T-cell (primary cell): ENCODE results near the gene HECW1. TPM values are rescaled to one million over a fixed set of nuclear protein-coding genes. Genes with fewer than 3 reads are reported as not detected.

Experiments used
- ATAC-seq, 4 experiments: fragments of 200-7000 bp in 3 of 4; fragments of 150-1000 bp in 1 of 4; cut with Tn5 transposase; replicated peaks in 1 of 4; 1 replicate in 3 of 4; 2 replicates in 1 of 4; pipeline ENCODE4 v1.10.0; 2021; ENCODE audit warnings: moderate library complexity in 3 of 4, mild to moderate bottlenecking in 2 of 4, moderate number of reproducible peaks in 1 of 4
- CTCF ChIA-PET, 2 donors: fragments of 300-600 bp; sonication (Branson Sonifier 250); formaldehyde crosslinking; loops; one replicate each; lab custom pipeline; 2022; ENCODE audit warnings: antibody characterized with exemption in 2 of 2; lab: Charles Lee
- POLR2A ChIA-PET, 2 donors: fragments of 300-600 bp; sonication (Branson Sonifier 250); formaldehyde crosslinking; loops; one replicate each; lab custom pipeline; 2022; ENCODE audit warnings: antibody characterized with exemption in 2 of 2; lab: Charles Lee
- DNase-seq, 35 experiments: peaks; one replicate each; pipeline versions ENCODE4 v3.0.0 to v3.0.0-alpha.2; 2013 to 2023
- H3K27ac ChIP-seq: one replicate; pipeline ENCODE4 v1.5.1; 2013; ENCODE audit warnings: low read length
- H3K27me3 ChIP-seq, 2 experiments: replicated peaks in 1 of 2; 1 replicate in 1 of 2; 2 replicates in 1 of 2; pipeline versions ENCODE4 v1.6.1 to v1.7.0; 2013; ENCODE audit warnings: low read length in 1 of 2, mixed read lengths in 1 of 2; ENCODE audit not compliant: control insufficient read depth in 2 of 2, insufficient read depth in 2 of 2; ENCODE audit errors: extremely low read depth in 1 of 2
- H3K36me3 ChIP-seq, 2 donors: 1 replicate in 1 of 2; 2 replicates in 1 of 2; pipeline versions ENCODE4 v1.6.1 to v1.7.0; 2013; ENCODE audit warnings: low read length in 1 of 2; ENCODE audit not compliant: control insufficient read depth in 2 of 2, insufficient read depth in 1 of 2; ENCODE audit errors: extremely low read depth in 1 of 2
- H3K4me1 ChIP-seq, 2 experiments: 1 replicate in 1 of 2; 2 replicates in 1 of 2; pipeline versions ENCODE4 v1.6.1 to v1.7.0; 2013; ENCODE audit warnings: low read length in 2 of 2, mixed read lengths in 1 of 2; ENCODE audit not compliant: insufficient read depth in 2 of 2, control insufficient read depth in 1 of 2; ENCODE audit errors: extremely low read depth in 1 of 2
- H3K4me3 ChIP-seq, 2 donors: 1 replicate in 1 of 2; 2 replicates in 1 of 2; pipeline versions ENCODE4 v1.5.1 to v1.7.0; 2013; ENCODE audit warnings: mild to moderate bottlenecking in 2 of 2, low read length in 1 of 2, moderate library complexity in 1 of 2; ENCODE audit not compliant: control insufficient read depth in 1 of 2; ENCODE audit errors: extremely low read depth in 1 of 2
- H3K9me3 ChIP-seq: 2 replicates; pipeline ENCODE4 v1.7.0; 2013
- H3K27ac Mint-ChIP-seq, 2 donors: one replicate each; pipeline ENCODE4 v1.8.0; 2020 to 2021; ENCODE audit warnings: mild to moderate bottlenecking in 2 of 2, mixed read lengths in 2 of 2
- H3K27me3 Mint-ChIP-seq, 2 donors: one replicate each; pipeline ENCODE4 v1.8.0; 2021 to 2022; ENCODE audit warnings: mixed read lengths in 2 of 2
- H3K36me3 Mint-ChIP-seq: one replicate; pipeline ENCODE4 v1.8.0; 2021; ENCODE audit warnings: mixed read lengths
- H3K4me1 Mint-ChIP-seq, 3 donors: one replicate each; pipeline ENCODE4 v1.8.0; 2020 to 2022; ENCODE audit warnings: mixed read lengths in 3 of 3, mild to moderate bottlenecking in 1 of 3
- H3K4me3 Mint-ChIP-seq, 3 donors: one replicate each; pipeline ENCODE4 v1.8.0; 2020 to 2022; ENCODE audit warnings: mild to moderate bottlenecking in 3 of 3, mixed read lengths in 3 of 3, moderate library complexity in 3 of 3
- H3K9me3 Mint-ChIP-seq, 3 donors: one replicate each; pipeline ENCODE4 v1.8.0; 2020 to 2022; ENCODE audit warnings: mixed read lengths in 3 of 3
- WGBS: methylation state at CpG from one replicate; pipeline ENCODE4 v1.1.5; 2013; ENCODE audit warnings: missing lambda C conversion rate; ENCODE audit not compliant: insufficient coverage; 5-methylcytosine and 5-hydroxymethylcytosine counted together
- total RNA-seq, 35 experiments: library from RNA in 6 of 35; stranded (reverse) in 6 of 35; fragments of 120-200 nt in 1 of 35; gene quantifications; one replicate each; pipeline versions ENCODE4 v1.2.1 to v1.2.4 and lab custom pipeline; 2013 to 2026

Gene HECW1
- total RNA-seq, 5 donors from 2014 or later (not counting 1 experiment from before 2014, with no cell fraction given), result not detected

DNA sequence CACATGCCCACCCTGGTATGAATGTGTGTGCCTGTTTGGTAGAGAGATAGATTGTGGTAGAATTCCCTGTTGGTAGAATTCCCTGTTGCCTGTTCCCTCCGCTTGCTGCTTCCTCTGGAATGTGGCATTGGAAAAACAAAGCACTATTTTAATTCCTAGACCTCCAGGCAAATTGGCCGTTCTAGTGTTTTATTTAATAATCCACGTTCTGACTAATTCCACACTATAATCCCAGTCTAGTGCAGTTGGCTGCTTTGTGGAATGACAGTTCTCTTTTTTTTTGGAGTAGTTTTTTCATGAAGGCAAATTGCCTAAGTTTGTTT, 2.0 kb downstream of the HECW1 start:
- H3K27me3 ChIP-seq, result peaks cover 26 to 38% of the 10 kb centered on the region in 2 experiments

DNA sequence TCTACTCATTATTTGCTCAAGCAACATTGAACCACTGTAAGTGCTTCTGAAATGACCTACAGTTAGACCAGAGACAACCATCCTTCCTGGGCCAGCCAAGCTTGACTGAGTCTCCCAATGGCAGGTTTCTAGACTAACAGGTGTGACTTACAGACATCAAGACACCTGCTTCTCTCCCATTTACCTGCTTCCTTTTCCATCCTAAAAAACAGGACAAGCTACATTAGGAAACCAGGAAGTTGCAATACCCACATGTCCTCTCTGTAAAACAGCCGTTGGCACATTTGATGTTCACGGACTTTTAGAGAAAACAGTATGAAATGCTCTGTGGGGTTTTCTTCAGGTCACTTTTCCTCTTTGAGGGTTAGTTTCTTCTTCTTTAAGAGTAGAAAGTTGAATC, 4.0 kb downstream of the HECW1 start:
- no peaks in the 10 kb centered on the region for H3K36me3 ChIP-seq
- Mint-ChIP-seq H3K4me3 (no peak overlapping the region), H3K9me3 (no peaks in the 10 kb centered on the region), H3K27ac (no peak overlapping the region), H3K4me1 (peaks cover 0 to 16% (median 9%) of the 10 kb centered on the region in 3 donors), H3K27me3 (peaks cover 50 to 57% of the 10 kb centered on the region in 2 donors), H3K36me3 (no peaks in the 10 kb centered on the region)
- H3K4me1 ChIP-seq, result peaks cover 0 to 2% of the 10 kb centered on the region in 2 experiments
- ChIA-PET POLR2A (no interaction called here), CTCF (no interaction called here)
- WGBS, result no CpG with 5 or more reads among the region's 2 CpGs
- H3K27ac ChIP-seq, result no peak overlapping the region
- H3K4me3 ChIP-seq, result no peak overlapping the region
- DNase-seq (no peak), ATAC-seq (no peak)
- H3K27me3 ChIP-seq, result peaks cover 25 to 28% of the 10 kb centered on the region in 2 experiments
- no peaks in the 10 kb centered on the region for H3K9me3 ChIP-seq

More for the DNA sequence above, 2.0 kb downstream of the HECW1 start:
- POLR2A ChIA-PET, result no interaction called here
- Histone ChIP-seq H3K36me3 (no peaks in the 10 kb centered on the region), H3K4me3 (no peak overlapping the region), H3K27ac (no peak overlapping the region), H3K4me1 (peaks cover 0 to 2% of the 10 kb centered on the region in 2 experiments), H3K9me3 (no peaks in the 10 kb centered on the region)
- H3K36me3 Mint-ChIP-seq, result no peaks in the 10 kb centered on the region
- peaks cover 61 to 70% of the 10 kb centered on the region in 2 donors for H3K27me3 Mint-ChIP-seq
- H3K9me3 Mint-ChIP-seq, result no peaks in the 10 kb centered on the region
- H3K4me1 Mint-ChIP-seq, result peaks cover 0 to 18% (median 9%) of the 10 kb centered on the region in 3 donors
- DNase-seq (no peak), ATAC-seq (no peak)
- WGBS, result 50% methylated on average over 1 of the region's 3 CpGs
- peak overlapping the region in 1 of 3 donors; percentile 24 for H3K4me3 Mint-ChIP-seq
- CTCF ChIA-PET, result no interaction called here
- H3K27ac Mint-ChIP-seq, result no peak overlapping the region

DNA sequence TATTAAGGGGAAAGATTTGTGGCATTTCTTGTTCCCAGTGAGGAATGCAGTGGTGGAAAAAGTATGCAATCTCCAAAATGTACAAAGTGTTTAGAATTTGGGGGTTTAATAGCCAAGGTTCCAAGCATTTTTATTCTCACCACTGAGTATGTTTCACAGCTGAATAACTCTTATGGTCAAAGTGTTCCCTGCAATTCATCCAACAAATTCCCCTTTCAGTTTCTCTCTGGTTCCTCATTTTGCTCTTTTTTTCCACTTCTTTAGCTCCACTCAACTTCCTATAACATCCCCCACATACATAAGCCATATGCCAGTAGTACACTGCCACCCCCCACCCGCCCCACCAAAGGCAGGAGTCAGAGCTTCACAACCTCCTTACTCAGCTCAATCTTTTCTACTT, 4.6 kb downstream of the HECW1 start:
- Mint-ChIP-seq H3K4me3 (no peak overlapping the region), H3K9me3 (no peaks in the 10 kb centered on the region), H3K27ac (no peak overlapping the region), H3K4me1 (peaks cover 0 to 12% (median 7%) of the 10 kb centered on the region in 3 donors), H3K27me3 (peaks cover 50 to 55% of the 10 kb centered on the region in 2 donors), H3K36me3 (no peaks in the 10 kb centered on the region)
- no peak for ATAC-seq
- H3K4me1 ChIP-seq, result peaks cover 0 to 2% of the 10 kb centered on the region in 2 experiments
- H3K27me3 ChIP-seq, result peaks cover 24 to 25% of the 10 kb centered on the region in 2 experiments
- no peaks in the 10 kb centered on the region for H3K9me3 ChIP-seq
- no peaks in the 10 kb centered on the region for H3K36me3 ChIP-seq
- no peak overlapping the region for H3K4me3 ChIP-seq
- 0% methylated on average over 1 of the region's 1 CpG for WGBS
- no peak for DNase-seq
- CTCF ChIA-PET, result no interaction called here
- POLR2A ChIA-PET, result no interaction called here
- no peak overlapping the region for H3K27ac ChIP-seq

DNA sequence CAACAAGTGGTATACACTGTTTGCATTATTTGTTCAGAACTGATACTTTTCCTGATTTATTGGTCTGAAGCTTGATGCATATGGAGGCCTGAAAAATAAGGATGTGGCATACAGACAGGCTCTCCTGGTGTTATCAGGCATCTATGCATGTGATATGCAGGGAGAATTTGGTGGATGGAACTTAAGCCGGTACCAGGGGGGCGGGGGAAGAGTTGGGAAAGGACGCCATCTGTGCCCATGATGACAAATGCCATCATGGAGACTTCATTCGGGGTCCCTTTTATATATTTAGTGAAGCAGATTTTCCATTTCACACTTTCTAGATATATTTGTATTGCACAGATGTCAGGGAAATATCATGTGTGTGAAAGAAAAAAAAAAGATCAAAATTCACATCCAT, 5.4 kb downstream of the HECW1 start:
- ATAC-seq (no peak), DNase-seq (no peak)
- no peaks in the 10 kb centered on the region for H3K9me3 Mint-ChIP-seq
- Histone ChIP-seq H3K4me1 (peaks cover 0 to 2% of the 10 kb centered on the region in 2 experiments), H3K27ac (no peak overlapping the region), H3K27me3 (peaks cover 20 to 23% of the 10 kb centered on the region in 2 experiments), H3K9me3 (no peaks in the 10 kb centered on the region), H3K36me3 (no peaks in the 10 kb centered on the region), H3K4me3 (no peak overlapping the region)
- peaks cover 0 to 10% (median 6%) of the 10 kb centered on the region in 3 donors for H3K4me1 Mint-ChIP-seq
- H3K4me3 Mint-ChIP-seq, result no peak overlapping the region
- peaks cover 48 to 54% of the 10 kb centered on the region in 2 donors for H3K27me3 Mint-ChIP-seq
- no peaks in the 10 kb centered on the region for H3K36me3 Mint-ChIP-seq
- no peak overlapping the region for H3K27ac Mint-ChIP-seq
- no CpG with 5 or more reads among the region's 4 CpGs for WGBS
- CTCF ChIA-PET, result no interaction called here
- POLR2A ChIA-PET, result no interaction called here

DNA sequence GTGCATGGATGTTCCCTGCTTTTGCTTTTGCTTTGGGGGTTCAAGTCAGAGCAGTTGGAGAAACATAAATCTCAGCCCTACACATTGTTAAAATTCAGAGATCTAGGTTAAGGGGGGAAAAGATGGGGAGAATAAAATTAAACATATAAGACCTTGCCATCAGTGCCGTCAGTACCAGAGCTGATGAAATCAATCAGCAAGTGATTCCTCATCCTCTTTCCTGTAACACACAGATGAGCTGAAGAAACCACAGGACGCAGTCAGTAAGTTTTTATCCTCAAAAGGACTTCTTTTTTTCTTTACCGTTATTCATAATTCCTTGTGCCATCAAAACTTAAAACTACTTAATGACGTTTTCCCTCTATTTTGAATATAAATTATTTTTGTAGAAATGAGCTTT, 5.9 kb downstream of the HECW1 start:
- Mint-ChIP-seq H3K4me3 (no peak overlapping the region), H3K27me3 (peaks cover 48 to 54% of the 10 kb centered on the region in 2 donors), H3K36me3 (no peaks in the 10 kb centered on the region), H3K9me3 (no peaks in the 10 kb centered on the region), H3K27ac (no peak overlapping the region), H3K4me1 (peaks cover 0 to 10% (median 6%) of the 10 kb centered on the region in 3 donors)
- Histone ChIP-seq H3K9me3 (no peaks in the 10 kb centered on the region), H3K4me3 (no peak overlapping the region), H3K4me1 (no peaks in the 10 kb centered on the region), H3K27ac (no peak overlapping the region), H3K36me3 (no peaks in the 10 kb centered on the region), H3K27me3 (peaks cover 16 to 23% of the 10 kb centered on the region in 2 experiments)
- ChIA-PET POLR2A (interaction anchor here in 1 of 2 donors (0.7 kb wide), 1 partner anchor 9 kb away, joined by 3 read pairs; no protein-coding TSS in a partner anchor), CTCF (no interaction called here)
- no peak for DNase-seq
- WGBS, result no CpG with 5 or more reads among the region's 4 CpGs
- no peak for ATAC-seq

DNA sequence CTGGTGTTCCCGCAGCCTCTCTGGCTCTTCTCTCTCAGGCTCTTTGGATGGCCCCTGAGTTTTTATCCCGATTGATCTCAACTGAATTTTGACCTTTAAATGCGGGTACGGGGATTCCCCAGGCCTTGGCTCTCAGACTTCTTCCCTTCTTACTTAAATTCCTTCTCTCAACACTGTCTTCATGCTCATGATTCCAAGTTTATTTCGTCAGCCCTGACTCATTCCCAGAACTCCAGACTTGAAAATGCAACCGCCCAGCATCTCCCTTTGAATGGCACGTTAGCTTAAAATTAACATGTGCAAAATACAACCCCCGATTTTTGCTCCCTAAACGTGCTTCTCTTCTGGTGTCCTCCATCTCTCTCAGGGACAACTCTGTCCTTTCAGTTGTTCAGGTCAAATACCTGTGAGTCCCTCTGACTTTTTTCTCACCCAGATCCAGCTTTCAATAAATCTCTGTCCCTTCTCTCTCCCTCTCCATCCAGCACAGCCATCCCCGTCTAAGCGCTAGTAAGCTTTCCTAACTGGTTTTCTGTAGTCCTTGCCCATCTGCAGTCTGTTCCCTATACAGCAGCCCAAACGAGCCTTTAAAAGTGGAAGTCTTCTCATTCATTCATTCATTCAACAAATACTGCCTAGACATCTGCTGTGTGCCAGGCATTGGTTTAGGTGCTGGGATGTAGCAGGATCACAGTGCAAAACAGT, 7.1 kb downstream of the HECW1 start:
- no peak overlapping the region for H3K27ac ChIP-seq
- H3K4me3 ChIP-seq, result no peak overlapping the region
- Mint-ChIP-seq H3K27ac (no peak overlapping the region), H3K27me3 (peaks cover 43 to 50% of the 10 kb centered on the region in 2 donors), H3K4me1 (peaks cover 0 to under 1% (median 0%) of the 10 kb centered on the region in 3 donors), H3K9me3 (no peaks in the 10 kb centered on the region), H3K4me3 (no peak overlapping the region), H3K36me3 (no peaks in the 10 kb centered on the region)
- no peaks in the 10 kb centered on the region for H3K9me3 ChIP-seq
- no peak for DNase-seq
- no peak for ATAC-seq
- ChIA-PET POLR2A (no interaction called here), CTCF (no interaction called here)
- no peaks in the 10 kb centered on the region for H3K4me1 ChIP-seq
- WGBS, result 61% methylated on average over 9 of the region's 12 CpGs
- peaks cover 12 to 14% of the 10 kb centered on the region in 2 experiments for H3K27me3 ChIP-seq
- H3K36me3 ChIP-seq, result no peaks in the 10 kb centered on the region
